Measurements from ENCODE around the gene ASIC1. TPM values are rescaled to one million over a fixed set of nuclear protein-coding genes. Genes with fewer than 3 reads are reported as not detected.
A peak's percentile ranks its signal among the peaks of the same experiment; 100 is the strongest.

Gene ASIC1
- total and polyA plus RNA-seq, 2 of the 13 experiments (the other 11 are each of a cell fraction or from before 2014, with no cell fraction given) = 0.44 to 1.5 TPM

GRCh38 chr12:50074936-50075807 lies 17.8 kb downstream of the ASIC1 start (continued):
- TF ChIP-seq PBX2 (CRISPR knock-in tag; IDR thresholded peaks at IDR 0.05) (no peak), REPIN1 (CRISPR knock-in tag; IDR thresholded peaks at IDR 0.05; ENCODE audit: borderline replicate concordance, low read depth) (peak; percentile 78), ZFP62 (CRISPR knock-in tag; IDR thresholded peaks at IDR 0.05) (no peak), ZNF790 (CRISPR knock-in tag; IDR thresholded peaks at IDR 0.05; ENCODE audit: borderline replicate concordance) (no peak), YY1 (IDR thresholded peaks at IDR 0.05; ENCODE audit: insufficient read depth, insufficient replicate concordance, low read depth, low read length) (peak; percentile 14), ELF3 (CRISPR knock-in tag; IDR thresholded peaks at IDR 0.05) (peak; percentile 73), MEIS1 (CRISPR knock-in tag; IDR thresholded peaks at IDR 0.05; ENCODE audit: borderline replicate concordance) (peak; percentile 76; the same call in 1 of the 2 replicates), CREB3 (CRISPR knock-in tag; IDR thresholded peaks at IDR 0.05) (no peak), FOXO4 (CRISPR knock-in tag; conservative IDR thresholded peaks at IDR 0.05) (no peak), CCDC6 (CRISPR knock-in tag; IDR thresholded peaks at IDR 0.05) (peak; percentile 80), ZSCAN29 (CRISPR knock-in tag; conservative IDR thresholded peaks at IDR 0.05) (peak; percentile 89), GATAD1 (CRISPR knock-in tag; IDR thresholded peaks at IDR 0.05) (peak; percentile 66), ZNF235 (CRISPR knock-in tag; IDR thresholded peaks at IDR 0.05; ENCODE audit: borderline replicate concordance) (peak; percentile 63; the same call in 1 of the 2 replicates), HIVEP1 (CRISPR knock-in tag; IDR thresholded peaks at IDR 0.05) (0 out of 2 replicates have a peak, but pooled peaks have one; percentile 33), SNAPC2 (CRISPR knock-in tag; IDR thresholded peaks at IDR 0.05) (no peak), ZSCAN20 (CRISPR knock-in tag; IDR thresholded peaks at IDR 0.05; ENCODE audit: borderline replicate concordance) (0 out of 2 replicates have a peak, but pooled peaks have one; percentile 57), MIER2 (CRISPR knock-in tag; IDR thresholded peaks at IDR 0.05) (no peak; the same call in 1 of the 2 replicates), FOXP4 (CRISPR knock-in tag; IDR thresholded peaks at IDR 0.05) (peak; percentile 22; the same call in 1 of the 2 replicates), ZNF256 (CRISPR knock-in tag; conservative IDR thresholded peaks at IDR 0.05) (0 out of 2 replicates have a peak, but pooled peaks have one; percentile 36), ZSCAN30 (CRISPR knock-in tag; IDR thresholded peaks at IDR 0.05) (no peak), ZNF614 (CRISPR knock-in tag; IDR thresholded peaks at IDR 0.05; ENCODE audit: borderline replicate concordance) (peak; percentile 52; the same call in 1 of the 2 replicates)

All from HepG2 (cell line).